Measurements from ENCODE around the gene NEK5.

NEK5 gene

GRCh38 chr13:52006523-52007245 is 122.2 kb downstream of the NEK5 start:
- no peak for DNase-seq

- no peak for DNase-seq
Measured at GRCh38 chr13:52005841-52006522, 122.9 kb downstream of the NEK5 start.

DNA sequence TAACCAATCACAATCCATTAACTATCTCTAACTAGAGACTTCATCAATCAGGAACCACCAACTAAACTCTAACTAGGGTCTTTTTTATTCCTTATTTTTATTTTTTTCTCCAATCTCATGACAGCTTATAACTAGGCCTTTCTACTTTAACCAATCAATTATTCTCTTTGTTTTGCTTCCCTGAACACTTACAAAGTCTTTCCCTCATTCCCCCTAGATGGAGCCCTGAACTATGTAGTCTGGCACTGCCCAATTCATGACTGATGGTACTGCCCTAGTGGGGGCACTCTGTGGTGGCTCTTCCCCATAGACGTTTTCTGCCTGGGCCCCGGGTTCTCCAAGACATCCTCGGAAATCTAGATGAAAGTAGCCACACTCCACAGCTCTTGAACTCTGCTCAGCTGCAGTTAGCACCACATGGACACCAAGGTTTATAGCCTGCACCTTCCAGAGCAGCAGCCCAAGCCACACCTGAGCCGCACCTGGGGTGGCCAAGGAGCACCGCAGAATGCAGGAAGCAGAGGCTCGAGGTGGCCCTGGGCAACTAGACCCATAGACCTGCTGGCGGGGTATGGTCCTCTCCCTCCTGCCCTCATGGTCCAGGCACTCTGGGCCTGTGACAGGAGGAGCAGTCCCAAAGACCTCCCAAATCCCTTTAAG is 124.2 kb downstream of the NEK5 start:
- no peak for DNase-seq

DNA sequence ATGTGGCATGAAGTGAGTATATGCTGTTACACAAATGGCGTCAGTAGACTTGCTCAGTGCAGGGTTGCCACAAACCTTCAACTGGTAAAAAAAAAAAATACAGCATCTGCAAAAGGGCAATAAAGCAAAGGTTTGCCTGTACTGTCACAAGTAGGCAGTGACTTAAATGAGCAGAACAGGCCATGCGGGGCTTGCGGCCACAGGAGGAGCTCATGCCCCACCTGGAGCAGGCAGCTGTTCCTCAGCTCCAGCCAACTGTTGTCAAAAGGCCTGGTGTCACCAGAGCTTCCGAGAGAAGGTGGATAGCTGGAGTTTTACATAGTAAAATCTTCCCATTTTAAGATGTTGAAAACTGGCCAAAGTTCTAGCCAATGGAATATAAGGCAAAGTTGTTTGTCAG is 125.3 kb downstream of the NEK5 start:
- DNase-seq: no peak

- DNase-seq: no peak
Measured at GRCh38 chr13:52002361-52002760, 126.5 kb downstream of the NEK5 start.

- no peak for DNase-seq
Measured at GRCh38 chr13:52001120-52001731, 127.6 kb downstream of the NEK5 start.

DNA sequence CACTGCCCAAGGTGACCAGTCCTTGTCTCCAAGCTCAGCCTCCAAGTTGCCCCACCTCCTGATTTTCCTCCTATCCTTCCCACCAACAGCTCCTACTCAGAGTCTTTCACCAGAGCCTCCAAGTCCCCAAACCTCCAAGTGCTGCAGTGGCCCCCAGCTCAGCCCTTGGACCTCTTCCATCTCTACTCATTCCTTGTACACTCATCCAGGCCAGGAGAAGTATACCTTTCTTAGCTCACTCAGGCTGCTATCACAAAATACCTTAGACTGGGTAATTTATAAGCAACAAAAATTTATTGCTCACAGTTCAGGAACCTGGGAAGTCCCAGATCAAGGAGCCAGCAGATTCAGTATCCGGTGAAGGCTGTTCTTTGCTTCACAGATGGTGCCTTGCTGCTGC is 129.0 kb downstream of the NEK5 start:
- no peak for DNase-seq

GRCh38 chr13:51999510-51999911 is 129.4 kb downstream of the NEK5 start:
- no peak for DNase-seq

DNA sequence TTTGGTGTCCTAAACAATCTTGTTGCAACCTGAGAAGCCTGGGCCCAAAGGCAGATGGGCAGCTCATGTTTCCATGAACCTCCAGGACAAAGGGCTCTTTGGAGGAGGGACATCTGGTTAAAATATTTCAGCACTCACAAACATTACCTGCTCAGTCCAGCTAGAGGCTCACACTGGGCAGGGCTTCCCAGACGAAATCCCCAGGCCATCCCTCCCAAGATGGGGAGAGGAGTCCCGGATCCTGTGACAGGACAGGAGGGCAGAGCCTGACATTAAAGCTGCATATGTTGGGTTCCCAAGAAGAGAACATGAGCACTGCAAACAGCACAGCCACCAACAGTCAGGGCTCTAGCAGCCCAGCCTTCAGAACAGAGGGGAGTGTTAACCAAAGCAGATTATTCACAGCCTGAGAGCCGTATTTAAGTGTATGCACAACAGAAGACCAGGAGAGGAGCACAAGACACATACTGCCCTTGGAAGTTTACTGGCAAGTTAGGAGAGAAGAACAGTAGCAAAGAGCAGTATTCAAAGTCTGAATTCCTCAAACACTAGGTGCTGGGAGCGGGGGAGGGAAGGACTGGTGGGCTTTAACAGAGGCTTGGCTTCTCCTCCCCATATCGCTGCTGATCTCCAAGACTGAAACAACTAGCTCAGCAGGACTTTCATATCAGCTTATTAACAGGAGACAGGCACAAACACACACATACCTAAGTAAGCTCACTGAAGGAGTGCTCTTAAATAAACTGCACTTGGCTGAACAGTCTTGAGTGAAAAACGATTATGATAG is 130.0 kb downstream of the NEK5 start:
- peak; percentile 17 for DNase-seq

GRCh38 chr13:51997641-51998330 is 131.1 kb downstream of the NEK5 start:
- DNase-seq: peak; percentile 14

DNA sequence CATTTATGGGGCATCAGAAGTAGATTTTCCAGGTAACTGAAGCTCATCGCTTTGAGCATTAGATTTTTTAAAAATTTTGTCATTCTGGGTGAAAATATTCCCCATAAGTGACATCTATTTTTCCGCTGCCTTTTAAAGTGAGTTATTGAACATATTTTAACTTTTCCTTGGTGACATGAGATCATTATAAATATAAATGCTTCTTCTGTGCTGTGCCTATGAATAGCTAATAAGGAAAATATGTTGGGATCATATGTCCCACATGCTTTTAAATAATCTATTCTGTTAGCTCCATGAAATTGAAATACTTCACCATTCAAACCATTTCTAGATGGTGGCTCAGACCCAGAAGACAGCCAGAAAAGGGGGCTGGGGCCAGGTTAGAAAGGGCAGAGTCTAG is 131.7 kb downstream of the NEK5 start:
- no peak for DNase-seq

DNA sequence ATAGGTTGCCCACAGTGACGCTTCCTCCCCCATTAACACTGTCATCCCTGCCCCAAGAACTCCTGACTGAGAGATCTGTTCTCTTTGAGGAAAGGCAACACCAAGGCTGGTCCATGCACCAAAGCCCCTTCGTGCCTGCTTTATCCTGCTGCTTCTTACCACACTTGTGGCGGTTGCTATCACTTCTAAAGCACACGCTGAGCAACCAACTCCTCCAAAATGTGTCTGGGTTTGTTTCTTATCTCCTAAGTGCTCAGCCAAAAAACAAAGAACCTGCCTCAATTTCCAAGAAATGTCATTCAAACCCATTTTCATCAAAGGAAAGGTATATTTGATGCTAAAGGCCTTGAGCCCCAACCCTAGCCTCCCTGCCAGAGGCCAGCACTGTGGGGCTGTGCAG is 132.2 kb downstream of the NEK5 start:
- DNase-seq: no peak

GRCh38 chr13:51995677-51996551 is 133.0 kb downstream of the NEK5 start:
- DNase-seq: no peak

DNA sequence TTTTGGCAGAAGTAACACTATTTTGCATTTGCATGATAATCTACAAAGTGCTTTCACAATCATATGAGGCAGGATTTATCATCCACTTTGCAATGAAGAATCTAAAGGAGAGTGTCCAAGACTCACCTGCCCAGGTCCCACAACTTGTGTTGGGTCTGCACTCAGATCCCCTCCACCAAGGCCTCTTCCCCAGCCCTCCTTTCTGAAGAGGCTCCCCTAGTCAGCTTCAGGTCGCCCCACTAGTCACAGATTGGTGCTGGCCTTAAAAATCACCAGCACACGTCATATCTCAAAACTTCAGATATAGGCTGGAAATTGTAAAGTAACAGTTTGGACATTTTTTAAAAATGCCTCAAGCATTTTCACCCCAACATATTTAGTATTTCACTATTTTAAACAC is 135.2 kb downstream of the NEK5 start:
- no peak for DNase-seq

GRCh38 chr13:51988988-51989618 is 139.8 kb downstream of the NEK5 start:
- no peak for DNase-seq
